ENCODE measurements around the gene HPCAL1.
"Not testable (repeated sequence)": the region's sequence is repeated elsewhere in the genome, so short reads cannot be mapped to it uniquely, and the experiment has no call there.

The HPCAL1 gene

DNA sequence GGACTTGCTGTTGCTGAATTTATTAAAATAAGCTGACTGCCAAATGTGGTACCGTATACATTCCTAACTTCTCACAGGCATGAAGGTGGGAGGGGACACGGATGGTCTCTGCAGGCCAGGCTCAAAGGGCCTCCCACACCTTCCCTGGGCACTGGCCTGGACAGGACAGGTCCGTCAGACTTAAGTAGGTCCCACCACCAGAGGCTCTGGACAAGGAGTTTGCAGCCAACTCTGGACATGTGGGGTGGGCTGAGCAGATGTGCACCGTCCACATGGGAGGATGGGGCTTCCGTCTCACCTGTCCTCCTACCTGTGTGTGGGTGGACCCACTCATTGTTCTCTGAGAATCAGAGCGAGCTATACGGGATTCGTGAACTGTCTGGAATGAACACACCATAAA, 137.3 kb downstream of the HPCAL1 start:
- DNase-seq (ENCODE audit: low read depth in 2 of 2) = no peak

- no peak for DNase-seq (ENCODE audit: low read depth in 2 of 2)
Measured at GRCh38 chr2:10440736-10441135, 138.0 kb downstream of the HPCAL1 start.

GRCh38 chr2:10441948-10442347, 139.2 kb downstream of the HPCAL1 start:
- no peak for DNase-seq (ENCODE audit: low read depth in 2 of 2)

- DNase-seq (ENCODE audit: low read depth in 2 of 2) = not testable (repeated sequence)
Measured at GRCh38 chr2:10442469-10443126, 139.9 kb downstream of the HPCAL1 start.

DNA sequence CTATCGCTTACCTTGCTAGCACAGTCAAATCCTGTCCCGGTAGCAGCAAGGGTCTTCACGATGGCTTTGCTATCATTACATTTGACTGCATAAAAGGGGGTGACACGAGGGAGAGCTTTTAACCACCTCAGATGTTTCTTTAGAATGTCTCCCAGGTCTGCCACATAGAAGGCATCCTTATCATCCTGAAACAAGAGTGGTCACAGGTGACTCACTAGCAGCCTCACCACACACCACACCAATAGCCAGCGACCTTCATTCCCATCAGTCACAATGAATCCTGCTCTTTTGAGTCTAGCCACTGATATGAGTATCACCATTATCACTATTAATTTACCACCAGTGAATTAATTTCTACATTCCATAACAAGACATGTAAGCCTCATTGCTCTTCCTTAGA, 141.8 kb downstream of the HPCAL1 start:
- DNase-seq (ENCODE audit: low read depth in 2 of 2) = peak; percentile 44 to 61

DNA sequence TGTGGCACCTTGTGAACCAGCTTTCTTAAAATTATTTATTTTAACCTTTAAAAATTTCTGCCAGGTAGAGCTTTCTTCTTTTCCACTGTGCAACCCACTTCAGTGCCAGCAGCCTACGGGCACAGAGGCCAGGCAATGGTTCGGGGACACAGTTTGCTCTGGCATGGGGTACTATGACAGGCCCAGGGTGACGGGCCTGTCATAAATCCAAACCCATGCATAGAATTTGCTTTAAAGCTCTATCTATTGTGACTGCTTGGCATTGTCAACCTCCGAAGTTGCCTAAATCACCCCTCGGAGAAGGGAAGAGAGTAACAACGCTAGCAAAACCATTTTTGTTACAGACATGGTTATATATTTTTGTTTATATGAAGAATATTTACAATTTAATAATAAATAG, 143.9 kb downstream of the HPCAL1 start:
- DNase-seq (ENCODE audit: low read depth in 2 of 2) = no peak

- DNase-seq (ENCODE audit: low read depth in 2 of 2) = peak in 1 of 2 donors; percentile 28
Measured at GRCh38 chr2:10447300-10447894, 144.7 kb downstream of the HPCAL1 start.

DNA sequence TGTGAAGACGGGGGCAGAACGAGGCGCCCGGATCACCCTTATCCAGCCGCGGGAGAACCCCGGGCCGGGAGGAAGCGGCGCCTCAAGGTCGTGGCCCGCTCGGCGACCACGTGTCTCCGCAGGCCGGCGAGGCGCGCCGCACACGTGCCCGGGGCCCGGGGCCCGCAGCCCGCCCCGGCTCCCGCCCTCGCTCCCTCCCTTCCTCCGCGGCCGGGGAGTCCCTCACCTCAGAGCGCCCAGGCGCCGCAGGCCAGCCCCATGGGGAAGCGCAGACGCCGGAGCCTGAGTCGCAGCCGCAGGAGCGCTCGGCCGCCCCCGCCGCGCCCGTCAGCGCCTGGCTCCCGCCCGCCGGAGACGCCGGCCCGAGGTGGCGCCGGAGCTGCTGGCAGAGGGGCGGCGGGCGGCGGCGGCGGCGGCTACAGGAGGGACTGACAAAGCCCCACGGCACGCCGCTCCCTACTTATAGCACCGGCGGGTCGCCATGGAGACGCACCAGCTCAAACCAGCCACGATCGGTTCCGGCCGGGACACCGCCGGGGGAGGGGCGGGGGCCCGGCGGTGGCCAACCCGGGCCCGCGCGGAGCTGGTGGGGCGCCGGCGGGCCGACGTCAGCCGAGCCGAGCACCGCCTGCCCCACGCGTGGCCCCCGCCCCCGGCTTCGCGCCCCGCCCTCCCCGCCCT, 145.3 kb downstream of the HPCAL1 start, which contains the start of gene ODC1:
TSS of gene ODC1 (minus strand) at position 433 of the 681 bp plus-strand sequence. CDS start 3,295 bp downstream, outside the sequence.
- peak; percentile 94 to 95 for DNase-seq (ENCODE audit: low read depth in 2 of 2)

DNA sequence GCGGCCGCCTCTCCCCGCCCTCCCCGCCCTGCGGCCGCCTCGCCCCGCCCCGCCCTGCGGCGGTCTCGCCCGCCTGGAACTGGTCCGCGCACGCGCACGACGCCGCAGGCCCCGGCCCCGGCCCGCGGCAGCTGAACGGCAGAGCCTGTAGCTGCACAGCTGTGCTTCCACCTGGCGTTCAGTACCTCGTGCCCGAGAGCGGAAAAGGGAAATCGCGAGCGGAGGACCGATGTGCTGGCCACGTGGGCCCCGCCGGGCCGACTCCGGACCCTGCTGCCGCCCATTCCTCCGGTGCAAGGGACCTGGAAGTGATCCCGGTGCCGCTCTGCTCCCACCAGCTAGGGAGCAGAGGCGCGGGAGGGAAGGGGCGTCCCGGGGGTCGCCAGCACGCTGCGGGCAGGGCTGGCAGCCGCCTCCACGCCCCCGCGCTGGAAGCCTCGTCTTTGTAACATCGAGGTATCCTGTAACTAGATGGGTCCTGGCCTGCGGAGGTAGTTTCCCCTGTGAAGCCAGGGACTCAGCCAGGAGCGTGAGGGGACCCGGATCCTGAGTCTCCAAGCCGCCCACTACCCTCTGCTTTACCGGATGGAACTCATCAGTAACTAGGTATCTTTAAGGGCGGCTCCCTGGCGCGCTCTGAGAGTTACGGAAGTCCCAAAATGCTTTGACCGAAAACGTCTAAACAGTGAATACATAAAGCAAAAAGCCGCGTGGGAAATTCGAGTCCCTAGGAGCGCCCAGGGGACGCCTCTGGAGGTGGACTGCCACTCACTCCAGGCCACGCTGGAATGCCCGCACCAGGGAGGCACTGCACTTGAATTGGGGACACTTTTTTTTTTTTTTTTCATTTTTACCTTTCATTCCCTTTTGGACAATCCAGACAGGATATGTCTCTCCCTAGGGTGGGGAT, 146.1 kb downstream of the HPCAL1 start:
- DNase-seq (ENCODE audit: low read depth in 2 of 2) = peak; percentile 26 to 93

GRCh38 chr2:10449486-10449831, 146.8 kb downstream of the HPCAL1 start:
- no peak for DNase-seq (ENCODE audit: low read depth in 2 of 2)

DNA sequence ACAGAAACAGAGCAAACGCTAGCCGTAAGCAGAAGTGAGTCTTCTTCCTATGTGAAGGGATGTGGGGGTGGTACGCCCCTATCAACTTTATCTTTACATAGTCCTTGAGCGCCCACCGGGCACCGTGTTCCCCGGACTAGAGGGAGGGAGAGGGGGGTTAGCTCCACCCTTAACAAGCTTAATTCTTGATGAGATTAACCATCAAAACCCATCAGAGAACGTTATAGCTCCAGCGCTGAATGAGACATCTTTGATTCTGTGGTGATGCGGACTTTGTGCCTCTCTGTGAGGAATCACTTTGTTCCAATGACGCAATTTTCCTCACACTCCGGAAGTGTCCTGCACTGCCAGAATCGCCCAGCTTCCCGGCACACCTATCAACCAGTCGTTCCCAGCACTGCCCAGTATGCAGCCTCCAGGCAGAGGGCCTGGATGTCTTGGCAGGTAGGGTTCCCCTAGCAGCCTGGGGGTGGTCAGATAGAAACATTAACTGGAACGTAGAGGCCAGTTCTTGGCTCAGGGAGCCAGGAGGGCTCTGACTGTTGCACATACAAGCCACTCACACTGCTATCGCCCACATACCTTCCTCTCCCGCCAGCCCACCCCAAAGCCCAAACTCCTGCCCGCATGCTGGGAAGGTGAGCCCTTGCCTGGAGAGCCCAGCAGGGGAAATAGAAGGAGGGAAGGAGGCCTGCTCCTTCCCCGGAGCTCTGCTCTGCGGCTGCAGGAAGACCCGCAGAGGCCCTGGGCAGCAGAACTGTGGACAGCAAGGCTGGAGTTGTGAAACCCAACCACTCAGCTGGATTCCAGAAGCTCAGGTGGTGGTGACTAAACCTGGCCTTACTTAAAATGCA, 147.4 kb downstream of the HPCAL1 start:
- no peak for DNase-seq (ENCODE audit: low read depth in 2 of 2)

- DNase-seq (ENCODE audit: low read depth in 2 of 2) = no peak
Measured at GRCh38 chr2:10451819-10452218, 149.1 kb downstream of the HPCAL1 start.

DNA sequence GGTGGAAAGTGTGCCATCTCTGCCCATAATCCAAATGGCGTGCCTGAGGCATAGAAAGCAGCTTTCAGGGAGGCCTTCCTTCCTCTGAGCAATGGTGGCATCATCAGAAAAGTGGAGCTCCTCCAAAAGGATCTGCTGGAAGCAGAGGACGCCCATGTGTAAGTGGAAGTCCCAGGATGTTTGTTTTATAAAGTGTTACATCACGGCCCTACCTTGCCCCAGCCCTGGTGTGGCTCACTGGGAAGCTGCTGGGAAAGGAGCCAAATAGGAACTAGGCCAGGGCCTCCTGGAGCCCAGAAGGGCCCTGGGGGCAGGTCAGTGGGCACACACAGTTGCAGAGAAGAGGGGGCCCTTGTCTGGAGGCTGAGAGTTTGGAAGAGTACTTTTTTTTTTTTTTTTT, 149.6 kb downstream of the HPCAL1 start:
- no peak for DNase-seq (ENCODE audit: low read depth in 2 of 2)

DNA sequence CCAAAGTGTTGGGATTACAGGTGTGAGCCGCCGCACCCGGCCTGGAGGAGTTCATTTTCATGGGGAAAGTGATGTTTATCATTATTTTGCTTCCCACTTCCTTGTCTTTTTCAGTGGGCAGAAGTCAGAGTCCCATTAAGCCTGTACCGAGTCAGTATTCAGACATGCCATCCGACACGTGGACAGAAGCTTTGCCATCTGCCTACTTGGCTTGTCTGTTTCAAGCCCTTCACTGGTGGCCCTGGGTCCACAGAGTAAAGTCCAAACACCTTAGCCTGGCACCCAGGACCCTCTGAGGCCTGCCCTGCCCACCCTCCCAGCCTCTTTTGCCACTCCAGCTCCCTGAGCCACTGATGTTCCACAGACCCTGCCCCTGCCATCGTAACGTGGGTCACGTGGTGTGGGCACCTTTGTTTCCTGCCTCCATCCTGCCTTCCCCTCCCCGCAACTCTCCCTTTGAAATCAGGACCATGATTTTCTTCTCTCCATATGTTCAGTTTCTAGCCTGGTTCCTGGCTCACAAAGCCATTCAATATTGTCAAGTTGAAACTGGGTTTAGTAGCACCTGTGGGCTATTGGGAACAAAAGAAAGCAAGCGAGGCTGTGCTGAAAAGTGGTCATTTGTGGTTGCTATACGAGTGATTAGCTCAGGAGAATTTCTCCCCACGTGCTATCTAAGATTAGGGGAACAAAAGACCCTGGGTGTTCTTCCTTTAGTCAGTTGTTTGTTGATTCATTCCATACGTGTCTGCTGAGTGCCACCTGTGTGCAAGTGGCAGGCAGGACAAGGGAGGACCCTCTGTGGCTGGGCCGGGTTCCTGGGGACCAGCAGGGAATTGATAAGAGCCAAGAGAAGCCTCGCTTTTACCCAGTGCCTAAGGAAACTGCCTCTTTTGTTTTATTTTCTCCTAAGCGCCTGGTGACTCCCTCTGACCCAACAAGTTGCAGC, 150.5 kb downstream of the HPCAL1 start:
- no peak for DNase-seq (ENCODE audit: low read depth in 2 of 2)

GRCh38 chr2:10453905-10454298, 151.2 kb downstream of the HPCAL1 start:
- DNase-seq (ENCODE audit: low read depth in 2 of 2) = no peak

DNA sequence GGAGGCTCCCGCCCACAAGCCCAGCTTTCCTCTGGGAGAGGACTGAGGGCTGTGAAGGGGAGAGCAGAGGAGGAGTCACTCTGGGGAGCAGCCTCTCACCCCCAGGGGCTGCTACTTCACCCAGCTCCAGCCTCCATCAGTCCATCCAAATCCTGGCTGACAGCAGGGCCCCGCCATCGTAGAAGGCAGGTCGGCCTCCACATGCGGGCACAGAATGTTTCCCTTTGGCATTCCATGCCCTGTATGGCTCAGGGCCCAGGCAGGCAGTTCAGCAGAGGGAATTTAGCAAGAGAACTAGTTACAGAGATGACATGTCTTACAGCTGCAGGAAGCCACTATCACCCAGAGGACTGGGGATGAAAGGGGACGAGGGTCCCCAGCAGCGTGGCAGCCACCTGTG, 151.8 kb downstream of the HPCAL1 start:
- DNase-seq (ENCODE audit: low read depth in 2 of 2) = no peak

DNA sequence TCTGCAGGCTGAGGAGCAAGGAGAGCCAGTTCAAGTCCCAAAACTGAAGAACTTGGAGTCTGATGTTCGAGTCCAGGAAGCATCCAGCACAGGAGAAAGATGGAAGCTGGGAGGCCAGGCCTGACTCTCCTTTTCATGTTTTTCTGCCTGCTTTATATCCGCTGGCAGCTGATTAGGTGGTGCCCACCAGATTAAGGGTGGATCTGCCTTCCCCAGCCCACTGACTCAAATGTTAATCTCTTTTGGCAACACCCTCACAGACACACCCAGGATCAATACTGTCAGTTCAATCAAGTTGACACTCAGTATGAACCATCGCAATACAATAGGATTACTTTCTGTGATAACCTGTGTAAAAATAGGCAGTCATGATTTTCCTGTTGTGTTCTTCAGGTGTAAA, 154.5 kb downstream of the HPCAL1 start:
- not testable (repeated sequence) for DNase-seq (ENCODE audit: low read depth in 2 of 2)

DNA sequence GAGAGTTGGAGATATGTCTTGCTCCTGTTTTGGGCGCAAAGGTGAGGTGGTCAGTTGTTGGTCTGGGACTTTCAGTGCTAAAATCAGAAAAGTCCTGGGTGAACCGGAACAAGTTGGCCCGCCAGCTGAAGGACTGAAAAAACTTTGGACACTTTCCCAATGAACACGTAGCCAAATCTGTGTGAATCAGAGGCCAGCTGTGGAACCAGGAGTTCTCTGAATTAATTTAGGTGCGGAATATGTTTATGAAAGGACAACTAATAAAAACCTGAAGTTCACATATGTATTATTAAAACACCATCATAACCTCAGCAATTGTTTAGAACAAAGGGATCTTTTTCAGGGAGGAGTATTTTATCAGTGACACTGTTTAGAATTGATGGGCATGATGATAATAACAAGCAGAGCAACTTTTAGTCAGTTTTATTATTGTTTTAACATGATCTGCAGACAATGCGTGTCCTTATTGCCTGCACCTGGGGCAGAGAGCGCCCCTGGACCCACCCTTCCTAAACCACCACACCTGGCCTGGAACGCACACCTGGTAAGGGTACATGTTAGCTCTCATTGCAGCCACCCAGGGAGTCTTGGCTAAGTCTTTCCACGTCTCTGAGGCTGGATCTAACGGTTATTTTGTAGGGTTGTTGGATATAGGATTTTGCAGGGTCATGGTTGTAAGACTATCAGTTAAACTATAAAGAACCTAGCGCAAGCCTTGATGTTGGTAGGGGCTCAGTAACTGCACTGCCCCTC, 155.3 kb downstream of the HPCAL1 start:
- DNase-seq (ENCODE audit: low read depth in 2 of 2) = no peak

- no peak for DNase-seq (ENCODE audit: low read depth in 2 of 2)
Measured at GRCh38 chr2:10460366-10460796, 157.7 kb downstream of the HPCAL1 start.
